ENCODE results near the gene COL24A1.
A peak's percentile ranks its signal among the peaks of the same experiment; 100 is the strongest.
"Not testable (repeated sequence)": the region's sequence is repeated elsewhere in the genome, so short reads cannot be mapped to it uniquely, and the experiment has no call there.

The COL24A1 gene

DNA sequence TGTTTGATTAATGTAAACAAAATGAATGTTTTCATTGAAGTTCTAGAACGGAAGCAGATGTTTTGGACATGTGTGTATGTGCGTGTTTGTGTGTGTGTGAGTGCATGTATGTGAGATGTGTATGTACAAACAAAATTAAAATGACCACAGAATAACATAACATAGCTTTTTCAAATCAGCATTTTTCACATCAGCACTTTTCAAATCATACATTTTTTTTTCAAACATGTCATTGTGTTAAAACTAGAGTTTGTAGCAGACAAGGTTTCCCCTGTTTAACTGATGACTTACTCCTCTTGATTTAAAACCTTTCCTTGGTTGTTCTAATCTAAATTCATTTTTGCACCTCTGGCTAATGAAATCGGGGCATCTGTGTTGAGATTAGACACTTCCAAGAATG, 412.8 kb downstream of the COL24A1 start:
- no peak overlapping the region for H3K27ac Mint-ChIP-seq
- no peak overlapping the region for H3K4me3 Mint-ChIP-seq
- H3K27me3 Mint-ChIP-seq (ENCODE audit: low read depth): peaks cover 4% of the 10 kb centered on the region
- H3K9me3 Mint-ChIP-seq: no peaks in the 10 kb centered on the region
- no peaks in the 10 kb centered on the region for H3K36me3 Mint-ChIP-seq (ENCODE audit: low read depth)
- H3K4me1 Mint-ChIP-seq (ENCODE audit: low read depth): no peaks in the 10 kb centered on the region

DNA sequence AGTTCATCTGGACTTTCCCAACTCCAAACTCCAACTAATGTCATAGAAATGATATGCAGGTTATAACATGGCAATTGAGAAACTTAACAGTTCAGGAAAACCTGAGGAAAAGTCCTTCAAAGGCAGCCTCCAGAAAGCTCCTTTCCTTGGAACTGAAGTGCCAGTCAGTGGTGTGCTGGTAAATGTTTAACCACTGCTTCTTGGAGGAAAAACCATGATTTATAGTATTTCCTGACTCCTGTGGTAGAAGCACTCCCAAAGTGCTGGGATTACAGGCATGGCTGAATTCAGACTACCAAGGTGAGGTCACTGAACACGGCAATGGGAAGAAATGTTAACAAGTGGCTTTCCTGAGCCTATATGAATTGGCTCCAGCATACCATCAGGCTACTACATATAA, 421.6 kb downstream of the COL24A1 start:
- H3K36me3 Mint-ChIP-seq (ENCODE audit: low read depth): no peaks in the 10 kb centered on the region
- no peak overlapping the region for H3K4me3 Mint-ChIP-seq
- no peak overlapping the region for H3K27ac Mint-ChIP-seq
- no peaks in the 10 kb centered on the region for H3K9me3 Mint-ChIP-seq
- H3K27me3 Mint-ChIP-seq (ENCODE audit: low read depth): peaks cover 3% of the 10 kb centered on the region
- H3K4me1 Mint-ChIP-seq (ENCODE audit: low read depth): no peaks in the 10 kb centered on the region

DNA sequence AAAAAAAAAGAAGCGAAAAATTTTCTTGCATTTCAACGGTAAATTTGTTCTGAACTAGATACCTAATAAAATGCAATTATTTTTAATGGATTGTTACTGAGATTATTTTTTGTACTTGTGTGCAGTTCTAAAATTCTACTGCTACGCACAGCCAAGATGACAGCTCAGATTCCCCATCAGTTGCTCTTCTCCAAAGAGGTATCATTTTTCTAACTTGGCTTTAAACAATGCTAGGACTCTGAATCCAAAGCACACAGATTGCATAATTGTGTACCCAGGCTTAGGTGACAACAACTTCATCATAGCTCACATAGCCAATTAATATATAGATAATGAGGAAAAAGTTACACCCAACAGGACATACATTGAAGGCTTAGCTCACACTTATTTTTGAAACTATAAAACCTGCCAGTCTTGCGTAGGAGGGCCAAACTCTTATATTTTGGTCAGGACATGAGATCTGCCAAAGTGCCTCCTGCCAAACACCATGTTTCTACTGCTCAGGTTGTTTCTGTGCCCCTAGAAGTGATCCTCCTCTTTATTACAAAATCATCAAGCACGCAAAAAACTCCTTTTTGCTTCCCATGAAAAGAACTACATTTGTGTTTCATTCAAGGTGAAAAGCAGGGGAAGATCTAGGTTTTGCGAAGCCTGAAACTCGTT, 437.8 kb downstream of the COL24A1 start:
- peaks cover 3% of the 10 kb centered on the region for H3K4me1 Mint-ChIP-seq (ENCODE audit: low read depth)
- peaks cover 4% of the 10 kb centered on the region for H3K27me3 Mint-ChIP-seq (ENCODE audit: low read depth)
- H3K27ac Mint-ChIP-seq: no peak overlapping the region
- no peak overlapping the region for H3K4me3 Mint-ChIP-seq
- peaks cover 18% of the 10 kb centered on the region for H3K9me3 Mint-ChIP-seq
- no peaks in the 10 kb centered on the region for H3K36me3 Mint-ChIP-seq (ENCODE audit: low read depth)

DNA sequence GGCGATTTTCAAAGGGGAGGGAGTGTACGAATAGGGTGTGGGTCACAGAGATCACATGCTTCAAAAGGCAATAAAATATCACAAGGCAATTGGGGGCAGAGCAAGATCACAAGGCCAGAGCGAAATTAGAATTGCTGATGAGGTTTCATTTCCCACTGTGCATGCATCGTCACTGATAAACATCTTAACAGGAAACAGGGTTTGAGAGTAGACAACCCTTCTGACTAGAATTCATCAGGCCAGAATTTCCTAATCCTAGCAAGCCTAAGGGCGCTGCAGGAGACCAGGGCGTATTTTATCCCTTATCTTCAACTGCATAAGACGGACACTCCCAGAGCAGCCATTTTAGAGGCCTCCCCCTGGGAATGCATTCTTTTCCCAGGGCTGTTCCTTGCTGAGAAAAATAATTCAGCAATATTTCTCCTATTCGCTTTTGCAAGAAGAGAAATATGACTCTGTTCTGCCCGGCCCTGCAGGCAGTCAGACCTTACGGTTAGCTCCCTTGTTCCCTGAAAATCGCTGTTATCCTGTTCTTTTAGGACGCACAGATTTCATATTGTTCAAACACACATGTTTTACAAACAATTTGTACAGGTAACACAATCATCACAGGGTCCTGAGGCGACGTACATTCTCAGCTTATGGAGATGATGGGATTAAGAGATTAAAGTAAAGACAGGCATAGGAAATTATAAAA, 442.0 kb downstream of the COL24A1 start:
- H3K4me3 Mint-ChIP-seq; H3K27me3 Mint-ChIP-seq (ENCODE audit: low read depth); H3K27ac Mint-ChIP-seq; H3K36me3 Mint-ChIP-seq (ENCODE audit: low read depth); H3K4me1 Mint-ChIP-seq (ENCODE audit: low read depth): not testable (repeated sequence)
- peaks cover 14% of the 10 kb centered on the region for H3K9me3 Mint-ChIP-seq

DNA sequence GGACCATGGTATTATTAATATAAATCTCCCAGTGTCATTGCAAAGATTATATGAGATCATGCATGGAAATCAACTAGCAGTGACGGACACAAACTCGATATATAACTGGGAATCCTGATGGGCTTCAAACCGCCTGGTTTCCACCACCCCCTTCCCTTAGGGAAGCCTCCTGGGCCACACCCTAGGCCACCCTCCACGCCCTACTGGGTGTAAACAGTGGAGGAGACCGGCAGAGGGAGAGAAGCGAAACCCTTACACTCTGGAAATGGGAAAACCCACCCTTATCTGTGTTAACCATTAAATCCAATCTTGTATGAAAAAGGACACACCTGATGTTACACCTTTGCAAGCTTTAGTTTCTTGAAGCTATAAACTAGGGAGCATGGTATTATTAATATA, 447.7 kb downstream of the COL24A1 start:
- Mint-ChIP-seq H3K27me3 (ENCODE audit: low read depth) (no peaks in the 10 kb centered on the region), H3K27ac (no peak overlapping the region), H3K4me3 (no peak overlapping the region), H3K4me1 (ENCODE audit: low read depth) (peaks cover 11% of the 10 kb centered on the region), H3K36me3 (ENCODE audit: low read depth) (peaks cover 19% of the 10 kb centered on the region), H3K9me3 (peaks cover 2% of the 10 kb centered on the region)

DNA sequence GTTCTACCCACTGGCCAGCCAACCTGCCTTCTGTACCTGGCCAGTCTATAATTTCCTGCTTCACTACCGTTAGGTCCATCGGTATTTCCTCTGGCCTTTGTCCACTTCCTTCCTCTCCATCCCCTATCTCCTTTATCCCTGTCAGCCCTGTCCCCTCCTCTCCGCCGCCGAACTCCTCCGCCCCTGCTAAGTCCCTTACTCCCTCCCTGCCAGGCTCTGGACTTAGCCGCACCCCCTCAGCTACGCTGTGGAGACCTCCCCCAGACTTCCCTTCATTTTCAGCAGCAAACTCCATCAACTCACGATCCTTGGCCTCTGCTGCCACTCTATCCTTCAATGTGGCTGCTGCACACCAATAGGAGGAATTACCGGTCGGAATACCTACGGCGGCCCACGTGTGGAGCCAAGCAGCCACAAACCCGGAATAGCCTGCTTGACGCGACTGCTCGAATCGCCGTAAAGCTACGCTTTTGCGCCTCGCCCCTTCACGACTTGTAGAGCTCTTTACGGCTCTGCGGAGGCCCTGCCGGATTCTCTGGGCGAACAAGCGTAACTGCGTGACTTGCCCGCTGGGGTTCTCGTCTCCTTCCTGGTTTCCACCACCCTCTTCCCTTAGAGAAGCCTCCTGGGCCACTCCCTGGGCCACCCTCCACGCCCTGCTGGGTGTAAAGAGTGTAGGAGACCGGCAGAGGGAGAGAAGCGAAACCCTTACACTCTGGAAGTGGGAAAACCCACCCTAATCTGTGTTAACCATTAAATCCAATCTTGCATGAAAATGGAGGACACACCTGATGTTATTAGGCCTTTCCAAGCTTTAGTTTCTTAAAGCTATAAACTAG, 448.4 kb downstream of the COL24A1 start, which contains the start of gene ZNHIT6:
Gene ZNHIT6, minus strand, starts transcription at position 444 of the 839 bp plus-strand sequence. Its CDS starts 149 bp downstream, at position 295.
- no peak within 1 kb of the TSS for H3K27ac Mint-ChIP-seq
- no peaks in the 10 kb centered on the region for H3K27me3 Mint-ChIP-seq (ENCODE audit: low read depth)
- H3K4me3 Mint-ChIP-seq: no peak within 1 kb of the TSS

DNA sequence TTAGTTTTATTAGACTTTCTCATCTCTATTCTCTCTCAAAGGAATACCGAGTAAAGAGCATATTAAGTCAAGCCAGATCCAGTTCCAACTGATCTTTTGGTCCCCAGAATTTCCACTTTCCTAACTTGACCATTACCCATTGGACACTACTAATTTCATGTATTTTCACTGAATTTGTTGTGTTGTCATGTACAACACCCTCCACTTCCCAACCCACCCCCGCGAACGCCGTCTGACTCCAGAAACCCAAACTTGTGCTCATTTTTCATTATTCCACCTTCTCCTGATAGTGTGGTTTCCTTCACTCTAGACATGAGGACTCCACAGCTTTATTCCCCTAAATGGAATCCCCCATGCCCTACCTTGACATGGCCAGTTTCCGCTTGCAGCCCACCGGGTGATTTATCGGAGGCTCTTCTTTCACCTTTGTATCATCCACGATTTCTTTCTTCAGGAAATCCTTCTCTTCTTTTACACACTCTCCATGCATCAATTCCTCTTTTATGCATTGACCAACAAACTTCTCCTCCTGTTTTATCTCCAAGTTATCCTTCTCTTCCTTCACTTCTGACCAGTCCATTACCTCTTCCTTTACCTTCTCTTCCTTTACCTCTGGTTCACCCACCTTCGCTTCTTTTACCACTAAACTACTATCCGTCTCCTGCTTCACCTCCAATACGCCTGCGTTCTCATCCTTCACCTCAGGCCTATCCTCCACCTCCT, 449.1 kb downstream of the COL24A1 start:
- no peak overlapping the region for H3K4me3 Mint-ChIP-seq
- peaks cover 28% of the 10 kb centered on the region for H3K36me3 Mint-ChIP-seq (ENCODE audit: low read depth)
- no peak overlapping the region for H3K27ac Mint-ChIP-seq
- no peaks in the 10 kb centered on the region for H3K27me3 Mint-ChIP-seq (ENCODE audit: low read depth)
- H3K9me3 Mint-ChIP-seq: no peaks in the 10 kb centered on the region
- peaks cover 18% of the 10 kb centered on the region for H3K4me1 Mint-ChIP-seq (ENCODE audit: low read depth)

More for the DNA sequence above, 448.4 kb downstream of the COL24A1 start, which contains the start of gene ZNHIT6:
- Mint-ChIP-seq H3K36me3 (ENCODE audit: low read depth) (peaks cover 24% of the 10 kb centered on the region), H3K4me1 (ENCODE audit: low read depth) (peaks cover 16% of the 10 kb centered on the region), H3K9me3 (no peaks in the 10 kb centered on the region)

DNA sequence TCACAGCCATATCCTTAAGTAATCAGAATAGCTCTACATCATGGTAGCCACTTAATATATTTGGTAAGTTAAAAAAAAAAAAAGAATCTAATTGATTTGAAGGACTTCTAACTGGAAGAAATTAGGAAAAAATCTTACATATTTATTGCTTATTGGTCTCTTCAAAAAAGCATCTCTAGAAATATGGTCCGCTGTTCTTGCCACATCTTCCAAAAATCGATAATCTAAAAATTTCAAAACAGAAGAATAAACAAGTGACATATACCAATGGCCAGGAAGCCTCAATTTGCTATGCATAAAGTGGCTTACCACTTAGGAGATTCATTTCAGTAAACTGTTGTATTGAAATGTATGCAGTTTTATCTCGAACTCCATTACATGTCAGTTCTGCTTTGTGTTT, 450.6 kb downstream of the COL24A1 start:
- Mint-ChIP-seq H3K36me3 (ENCODE audit: low read depth) (peaks cover 35% of the 10 kb centered on the region), H3K27ac (no peak overlapping the region), H3K27me3 (ENCODE audit: low read depth) (no peaks in the 10 kb centered on the region), H3K4me1 (ENCODE audit: low read depth) (peaks cover 18% of the 10 kb centered on the region), H3K4me3 (peak overlapping the region; percentile 50), H3K9me3 (no peaks in the 10 kb centered on the region)

DNA sequence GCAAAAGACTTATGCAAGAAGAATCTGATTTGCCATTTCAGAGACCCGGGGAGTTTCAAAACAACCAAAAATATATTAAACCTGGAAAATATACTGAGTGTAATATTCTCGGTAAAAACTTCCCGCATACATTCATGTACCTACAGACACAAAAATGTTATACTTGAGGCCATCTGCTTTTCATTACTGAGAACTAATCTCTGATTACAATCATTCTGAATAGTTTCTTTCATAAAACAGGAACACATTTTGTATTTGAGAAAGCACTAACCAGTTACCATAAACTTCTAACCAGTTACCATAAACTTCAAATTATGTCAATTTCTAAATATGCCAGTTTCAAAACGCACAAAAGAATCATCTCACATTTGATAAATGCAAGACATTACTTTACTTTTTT, 456.1 kb downstream of the COL24A1 start:
- peaks cover 11% of the 10 kb centered on the region for H3K4me1 Mint-ChIP-seq (ENCODE audit: low read depth)
- H3K9me3 Mint-ChIP-seq: no peaks in the 10 kb centered on the region
- H3K27me3 Mint-ChIP-seq (ENCODE audit: low read depth): no peaks in the 10 kb centered on the region
- H3K36me3 Mint-ChIP-seq (ENCODE audit: low read depth): peaks cover 43% of the 10 kb centered on the region
- no peak overlapping the region for H3K27ac Mint-ChIP-seq
- no peak overlapping the region for H3K4me3 Mint-ChIP-seq

DNA sequence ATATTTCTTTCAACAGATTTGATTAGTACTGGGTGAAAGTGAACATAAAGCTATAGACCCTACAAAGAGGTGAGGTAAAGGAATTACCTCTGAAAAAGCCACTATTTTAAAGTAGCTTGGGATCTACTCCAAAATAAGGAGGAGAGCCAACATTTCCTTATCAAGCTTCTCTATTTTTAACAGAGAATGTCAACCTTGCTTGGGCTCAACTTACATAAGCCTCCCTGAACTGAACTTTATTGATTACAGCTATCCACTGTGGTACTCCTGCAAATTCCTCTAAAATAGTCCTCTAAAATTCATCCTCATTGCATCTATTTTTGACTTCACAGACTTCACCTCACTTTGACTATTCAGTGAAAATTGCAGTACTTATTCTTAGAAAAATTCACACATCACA, 458.7 kb downstream of the COL24A1 start:
- no peak overlapping the region for H3K4me3 Mint-ChIP-seq
- no peaks in the 10 kb centered on the region for H3K27me3 Mint-ChIP-seq (ENCODE audit: low read depth)
- no peaks in the 10 kb centered on the region for H3K4me1 Mint-ChIP-seq (ENCODE audit: low read depth)
- H3K27ac Mint-ChIP-seq: no peak overlapping the region
- H3K36me3 Mint-ChIP-seq (ENCODE audit: low read depth): peaks cover 25% of the 10 kb centered on the region
- H3K9me3 Mint-ChIP-seq: no peaks in the 10 kb centered on the region

DNA sequence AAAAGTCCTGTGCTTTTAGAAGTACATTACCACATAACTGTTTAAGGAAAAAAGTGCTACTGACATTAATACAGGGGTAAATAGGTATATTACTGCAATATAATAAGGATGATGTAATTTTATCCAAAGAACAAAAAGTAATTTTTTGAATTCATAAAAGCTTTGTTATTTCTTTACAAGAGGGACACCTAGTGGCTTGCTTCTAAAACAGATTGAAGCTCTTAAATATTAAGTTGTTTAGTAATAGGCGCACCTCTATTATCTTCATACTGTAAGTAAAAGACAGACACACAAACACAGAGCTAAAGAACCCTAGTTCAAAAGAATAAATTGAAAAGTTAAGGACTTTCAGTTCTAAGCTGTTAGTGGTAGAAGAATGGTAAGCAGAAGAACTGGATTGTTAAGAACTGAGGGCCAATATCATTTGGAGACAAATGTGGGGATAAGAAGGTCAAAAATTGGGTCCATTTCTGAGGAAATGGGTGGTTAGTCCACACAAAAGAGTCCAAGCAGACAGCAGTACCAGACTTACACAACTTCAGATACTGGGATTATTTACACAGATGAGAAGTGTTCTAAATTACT, 463.8 kb downstream of the COL24A1 start:
- Mint-ChIP-seq H3K4me3 (no peak overlapping the region), H3K27me3 (ENCODE audit: low read depth) (no peaks in the 10 kb centered on the region), H3K9me3 (no peaks in the 10 kb centered on the region), H3K27ac (no peak overlapping the region), H3K4me1 (ENCODE audit: low read depth) (peaks cover 3% of the 10 kb centered on the region), H3K36me3 (ENCODE audit: low read depth) (peaks cover 6% of the 10 kb centered on the region)

DNA sequence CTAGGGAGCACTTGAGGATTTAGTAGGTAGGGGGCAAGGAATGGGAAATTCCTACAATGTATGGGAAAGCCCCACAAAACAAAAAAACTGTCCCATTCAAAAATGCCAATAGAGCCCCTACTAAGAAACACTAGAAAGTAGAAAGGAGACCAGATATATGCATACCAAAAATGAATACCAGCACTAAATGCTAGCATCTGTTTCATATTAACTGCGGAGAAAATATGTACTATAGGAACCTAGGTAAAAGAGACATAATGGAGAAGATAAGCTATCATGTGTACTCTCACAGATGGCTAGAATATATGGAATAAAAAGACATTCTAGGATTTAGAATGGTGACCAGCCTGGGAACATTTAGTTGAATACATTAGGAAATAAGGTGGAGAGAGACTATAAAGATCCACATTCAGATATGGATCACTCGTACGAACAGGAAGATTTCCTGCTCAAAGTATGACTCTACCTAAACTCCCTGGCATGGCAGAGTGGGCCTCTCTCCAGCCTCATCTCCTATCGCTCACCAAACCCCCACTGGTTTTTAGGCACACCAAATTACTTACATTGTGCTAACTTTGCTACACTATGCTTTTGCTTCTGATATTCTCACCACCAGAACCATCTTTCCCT, 466.7 kb downstream of the COL24A1 start:
- Mint-ChIP-seq H3K36me3 (ENCODE audit: low read depth) (peaks cover 6% of the 10 kb centered on the region), H3K27me3 (ENCODE audit: low read depth) (no peaks in the 10 kb centered on the region), H3K4me1 (ENCODE audit: low read depth) (peaks cover 3% of the 10 kb centered on the region), H3K4me3 (no peak overlapping the region), H3K27ac (no peak overlapping the region), H3K9me3 (no peaks in the 10 kb centered on the region)

DNA sequence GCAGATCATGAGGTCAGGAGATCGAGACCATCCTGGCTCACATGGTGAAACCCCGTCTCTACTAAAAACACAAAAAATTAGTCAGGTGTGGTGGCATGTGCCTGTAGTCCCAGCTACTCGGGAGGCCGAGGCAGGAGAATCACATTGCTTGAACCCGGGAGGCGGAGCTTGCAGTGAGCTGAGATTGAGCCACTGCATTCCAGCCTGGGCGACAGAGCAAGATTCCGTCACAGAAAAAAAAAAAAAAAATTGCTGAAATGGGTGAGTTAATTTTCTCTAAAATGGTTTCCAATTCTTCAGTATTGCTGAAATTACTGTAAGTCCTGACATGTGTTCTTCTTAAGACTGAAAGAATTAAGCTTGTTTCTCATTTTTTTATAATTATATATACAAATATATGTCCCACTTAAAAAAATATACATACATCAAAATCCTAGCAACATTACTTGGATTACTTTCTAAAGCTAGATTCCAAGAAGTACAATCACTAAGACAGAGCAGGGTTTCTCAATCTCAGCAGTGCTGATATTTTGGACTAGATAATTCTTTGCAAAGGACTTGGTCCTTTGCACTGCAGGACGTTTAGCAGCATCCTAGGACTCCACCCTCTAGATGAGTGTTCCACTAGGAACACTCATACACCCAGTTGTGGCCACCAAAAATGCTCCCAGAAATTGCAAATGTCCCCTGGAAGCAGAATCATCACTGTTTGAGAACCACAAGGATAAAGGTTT, 473.1 kb downstream of the COL24A1 start:
- Mint-ChIP-seq H3K9me3 (no peaks in the 10 kb centered on the region), H3K4me1 (ENCODE audit: low read depth) (no peaks in the 10 kb centered on the region), H3K27ac (no peak overlapping the region), H3K36me3 (ENCODE audit: low read depth) (peaks cover 1% of the 10 kb centered on the region), H3K27me3 (ENCODE audit: low read depth) (no peaks in the 10 kb centered on the region), H3K4me3 (no peak overlapping the region)
